ENCODE data around the gene PCF11. TPM values are rescaled to one million over a fixed set of nuclear protein-coding genes. Genes with fewer than 3 reads are reported as not detected.

The PCF11 gene
- total RNA-seq, 4 donors from 2014 or later: 77.2 to 168 (median 112) TPM

DNA sequence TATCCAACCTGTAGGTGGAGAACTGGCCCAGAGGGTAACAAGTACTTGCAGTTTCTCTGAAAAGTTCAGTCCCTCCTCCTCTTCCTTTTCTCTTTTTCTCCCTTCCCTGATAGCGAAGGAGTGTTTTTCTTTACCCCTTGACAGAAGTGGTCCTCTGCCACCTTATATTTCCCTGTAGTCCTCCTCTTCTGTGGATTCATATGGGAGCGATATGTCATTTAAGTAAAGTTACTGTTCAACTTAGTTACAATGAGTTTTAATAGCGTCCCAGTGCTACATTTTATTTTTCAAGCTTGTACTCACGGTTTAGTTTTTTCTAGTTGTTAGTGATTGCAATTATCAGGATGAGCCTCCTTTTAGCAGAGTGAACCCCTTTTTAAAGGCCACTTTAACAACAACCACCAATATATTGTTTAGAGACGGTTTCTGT lies 1.4 kb downstream of the PCF11 start:
- intact Hi-C loops (cut with DNase I): loop anchor here (5.0 to 10.0 kb wide), 2 partner anchors 34 to 84 kb away; partner anchors contain the start of genes ANKRD42 and RAB30
- TF ChIP-seq POLR2A (IDR thresholded peaks at IDR 0.05): no peak
- TF ChIP-seq, protein P1, sequence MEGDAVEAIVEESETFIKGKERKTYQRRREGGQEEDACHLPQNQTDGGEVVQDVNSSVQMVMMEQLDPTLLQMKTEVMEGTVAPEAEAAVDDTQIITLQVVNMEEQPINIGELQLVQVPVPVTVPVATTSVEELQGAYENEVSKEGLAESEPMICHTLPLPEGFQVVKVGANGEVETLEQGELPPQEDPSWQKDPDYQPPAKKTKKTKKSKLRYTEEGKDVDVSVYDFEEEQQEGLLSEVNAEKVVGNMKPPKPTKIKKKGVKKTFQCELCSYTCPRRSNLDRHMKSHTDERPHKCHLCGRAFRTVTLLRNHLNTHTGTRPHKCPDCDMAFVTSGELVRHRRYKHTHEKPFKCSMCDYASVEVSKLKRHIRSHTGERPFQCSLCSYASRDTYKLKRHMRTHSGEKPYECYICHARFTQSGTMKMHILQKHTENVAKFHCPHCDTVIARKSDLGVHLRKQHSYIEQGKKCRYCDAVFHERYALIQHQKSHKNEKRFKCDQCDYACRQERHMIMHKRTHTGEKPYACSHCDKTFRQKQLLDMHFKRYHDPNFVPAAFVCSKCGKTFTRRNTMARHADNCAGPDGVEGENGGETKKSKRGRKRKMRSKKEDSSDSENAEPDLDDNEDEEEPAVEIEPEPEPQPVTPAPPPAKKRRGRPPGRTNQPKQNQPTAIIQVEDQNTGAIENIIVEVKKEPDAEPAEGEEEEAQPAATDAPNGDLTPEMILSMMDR (IDR thresholded peaks at IDR 0.05): no peak
- H3K27me3 ChIP-seq: no peaks in the 10 kb centered on the region
- no peak for DNase-seq
- WGBS, 2 donors: 1% methylated on average over 5 of the region's 5 CpGs
- peaks cover 17 to 28% of the 10 kb centered on the region in 2 donors for H3K4me1 ChIP-seq
- H3K9me3 ChIP-seq: no peaks in the 10 kb centered on the region
- peak overlapping the region; percentile 99 for H3K27ac ChIP-seq
- H3K36me3 ChIP-seq: no peaks in the 10 kb centered on the region
- peak overlapping the region; percentile 54 to 97 (median 91) for H3K4me3 ChIP-seq (replicated peaks in 1 of 3)

DNA sequence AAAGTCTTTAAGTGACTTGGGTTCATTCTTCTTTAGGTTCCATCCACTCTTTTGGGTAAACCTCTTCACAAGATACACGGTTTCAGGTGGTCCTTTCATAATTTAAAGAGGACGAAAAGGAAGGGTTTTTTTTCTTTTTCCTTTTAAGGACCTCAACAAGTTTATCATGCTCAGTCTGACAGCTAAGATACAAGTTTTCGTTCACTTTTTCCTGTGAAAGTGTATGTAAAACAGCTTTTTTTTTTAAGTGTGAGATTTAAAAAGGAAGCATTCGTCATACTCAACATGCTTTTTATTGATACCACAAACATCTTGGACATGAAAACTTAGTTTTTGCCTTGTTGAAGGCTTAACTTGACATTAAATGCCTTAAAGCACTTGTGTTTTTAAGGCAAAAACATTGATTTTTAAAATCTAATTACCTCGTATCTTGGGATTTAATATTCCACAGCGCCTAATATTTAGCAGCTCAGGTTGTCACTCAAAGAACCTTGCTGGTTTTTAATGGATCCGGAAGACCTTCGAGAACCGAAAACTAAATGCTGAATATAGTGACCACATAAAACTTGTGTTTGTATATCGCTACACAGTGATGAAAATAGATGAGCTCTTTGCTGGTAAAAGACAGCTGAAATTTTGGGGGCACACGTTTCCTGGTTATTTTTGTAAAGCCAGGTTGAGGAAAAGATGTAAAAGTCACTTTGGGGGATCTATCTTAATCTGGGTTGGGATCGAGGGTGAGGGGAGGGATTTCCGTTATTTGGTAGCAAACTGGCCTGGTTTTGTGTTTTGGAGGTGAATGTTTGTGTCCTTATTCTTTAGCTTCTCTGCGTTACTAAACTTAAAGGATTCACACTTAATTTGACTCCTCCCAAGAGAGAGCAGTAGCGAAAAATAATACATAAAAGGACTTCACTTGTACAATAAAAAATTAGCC lies 2.3 kb downstream of the PCF11 start:
- Histone ChIP-seq H3K4me1 (peaks cover 17 to 28% of the 10 kb centered on the region in 2 donors), H3K9me3 (no peaks in the 10 kb centered on the region), H3K27me3 (no peaks in the 10 kb centered on the region), H3K36me3 (peaks cover under 1 to 1% of the 10 kb centered on the region in 2 donors), H3K27ac (peak overlapping the region in 2 of 3 donors; percentile 99), H3K4me3 (replicated peaks in 1 of 3) (peak overlapping the region in 2 of 3 donors; percentile 91 to 97)
- no peak for TF ChIP-seq POLR2A (IDR thresholded peaks at IDR 0.05)
- TF ChIP-seq, protein P1 (IDR thresholded peaks at IDR 0.05): no peak
- no peak for DNase-seq
- intact Hi-C loops (cut with DNase I): loop anchor here (5.0 to 10.0 kb wide), 2 partner anchors 33 to 84 kb away; partner anchors contain the start of genes ANKRD42 and RAB30
- 18 to 25% methylated on average over 15 of the region's 15 CpGs for WGBS, 2 donors

DNA sequence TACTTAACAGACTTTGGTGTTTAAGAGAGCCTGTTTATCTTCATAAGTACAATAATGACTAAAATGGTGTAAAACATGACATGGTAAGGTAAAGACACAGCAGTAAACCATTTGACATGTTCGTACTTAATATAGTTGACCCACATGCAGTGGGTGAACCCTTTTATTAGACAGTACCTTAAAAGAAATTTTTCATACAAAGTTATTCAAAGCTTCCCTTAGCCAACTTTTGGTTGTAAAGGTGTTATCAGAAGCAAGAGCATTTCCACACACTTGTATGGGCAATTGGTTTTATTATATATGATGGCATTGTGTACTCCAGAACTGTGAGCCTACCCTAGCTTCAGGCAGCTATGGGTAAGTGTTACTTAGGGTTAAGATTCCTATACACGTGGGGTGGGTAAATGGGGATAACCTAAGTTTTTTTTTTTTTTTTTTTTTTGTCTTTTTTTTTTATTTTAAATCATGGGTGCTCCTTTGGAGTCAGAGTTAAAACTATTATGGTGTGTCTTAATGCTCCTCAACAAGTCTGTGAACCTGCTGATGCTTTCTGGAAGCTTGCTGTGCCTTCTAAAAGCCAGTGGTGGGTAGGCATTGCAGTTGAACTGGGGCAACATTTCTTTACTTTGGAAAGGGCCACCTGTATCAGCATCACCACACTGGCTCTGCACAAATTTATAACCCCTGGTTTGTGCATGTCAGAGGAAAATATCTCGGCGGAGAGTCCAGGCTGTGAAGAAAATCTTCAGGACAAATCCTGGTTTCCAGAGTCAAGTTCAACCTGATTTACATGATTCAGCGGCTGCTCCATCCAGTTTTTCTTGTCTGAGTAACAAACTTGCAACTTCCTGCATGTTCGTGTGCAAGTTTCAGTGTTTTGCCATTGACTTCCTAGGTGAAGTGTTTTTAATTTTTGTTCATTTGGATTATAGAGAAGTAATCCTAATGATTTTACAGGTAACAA lies 3.3 kb downstream of the PCF11 start:
- H3K27ac ChIP-seq: peak overlapping the region in 2 of 3 donors; percentile 33 to 99
- intact Hi-C loops (cut with DNase I): loop anchor here (5.0 to 10.0 kb wide), 2 partner anchors 32 to 85 kb away; partner anchors contain the start of genes ANKRD42 and RAB30
- H3K4me3 ChIP-seq (replicated peaks in 1 of 3): peak overlapping the region in 1 of 3 donors; percentile 91
- 29 to 32% methylated on average over 6 of the region's 6 CpGs for WGBS, 2 donors
- H3K36me3 ChIP-seq: peaks cover 4 to 11% of the 10 kb centered on the region in 2 donors
- DNase-seq: peak; percentile 21 to 26
- no peaks in the 10 kb centered on the region for H3K9me3 ChIP-seq
- H3K27me3 ChIP-seq: no peaks in the 10 kb centered on the region
- TF ChIP-seq POLR2A (IDR thresholded peaks at IDR 0.05): no peak
- TF ChIP-seq, protein P1 (IDR thresholded peaks at IDR 0.05): no peak
- H3K4me1 ChIP-seq: peaks cover 17 to 28% of the 10 kb centered on the region in 2 donors

DNA sequence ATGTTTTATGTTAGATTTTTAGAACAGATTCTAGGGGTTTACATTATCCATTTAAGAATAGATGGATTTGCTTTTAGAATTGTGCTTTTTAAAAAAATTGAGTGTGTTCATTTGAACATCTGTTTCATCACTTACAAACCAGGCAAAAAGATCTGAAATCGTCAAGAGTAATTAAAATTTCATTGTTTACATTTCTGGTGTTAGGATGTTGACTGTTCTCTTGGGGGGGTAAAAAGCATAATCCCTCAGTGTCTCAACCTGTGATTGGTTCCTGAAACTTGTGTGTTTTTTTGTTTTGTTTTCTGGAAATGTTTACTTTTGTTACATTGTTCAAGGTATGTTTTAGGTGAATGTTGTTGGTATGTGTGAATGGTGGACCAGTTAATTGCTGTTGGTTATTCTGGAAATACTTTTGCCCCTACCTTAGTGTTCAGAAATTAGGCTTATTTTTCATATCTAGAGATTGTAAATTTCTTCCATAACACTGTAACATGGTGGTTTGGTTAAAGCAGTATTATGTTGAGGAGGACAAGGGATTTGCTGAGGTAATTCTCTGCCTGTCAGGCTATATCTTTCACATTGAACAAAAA lies 4.8 kb downstream of the PCF11 start:
- H3K4me1 ChIP-seq: peaks cover 12 to 23% of the 10 kb centered on the region in 2 donors
- no peak for DNase-seq
- WGBS, 2 donors: 65 to 66% methylated on average over 1 of the region's 1 CpG
- H3K4me3 ChIP-seq (replicated peaks in 1 of 3): no peak overlapping the region
- no peak for TF ChIP-seq POLR2A (IDR thresholded peaks at IDR 0.05)
- TF ChIP-seq, protein P1 (IDR thresholded peaks at IDR 0.05): no peak
- H3K36me3 ChIP-seq: peaks cover 15 to 23% of the 10 kb centered on the region in 2 donors
- H3K27ac ChIP-seq: peak overlapping the region in 1 of 3 donors; percentile 4
- no peaks in the 10 kb centered on the region for H3K27me3 ChIP-seq
- intact Hi-C loops (cut with DNase I): no loop called here
- H3K9me3 ChIP-seq: no peaks in the 10 kb centered on the region

Data from thyroid gland (tissue), 4 donors.